HepG2 (cell line): ENCODE results near the gene LGALS7B. TPM values are rescaled to one million over a fixed set of nuclear protein-coding genes. Genes with fewer than 3 reads are reported as not detected.

Experiments
- ATAC-seq: fragments of 200-7000 bp; cut with Tn5 transposase; 3 replicates; pipeline ENCODE4 v1.9.1; 2020; ENCODE audit warnings: mild to moderate bottlenecking, moderate library complexity
- BruUV-seq: library from RNA; stranded (reverse); fragments of 400-500 nt; replicated peaks from 2 replicates; lab custom pipeline; 2021; lab: Mats Ljungman, UMichigan
- CTCF ChIA-PET: fragments of 300-600 bp; formaldehyde crosslinking; extraction: SDS; loops from one replicate; lab custom pipeline; 2021; ENCODE audit warnings: low total read pairs, inconsistent platforms, low intra/inter-chr PET ratio; lab: Yijun Ruan, JAX
- POLR2A ChIA-PET: fragments of 350-600 bp; sonication (Branson Sonifier 250); formaldehyde crosslinking; loops from one replicate; lab custom pipeline; 2020; ENCODE audit warnings: antibody characterized with exemption, inconsistent platforms; lab: Yijun Ruan, JAX
- DNase-seq: peaks from one replicate; pipeline ENCODE4 v3.0.0-alpha.2; 2015; ENCODE audit warnings: low spot score
- FAIRE-seq: peaks from 3 replicates; lab custom pipeline; 2011; peaks lifted over from hg19 to GRCh38; lab: Jason Lieb, UNC
- H2AFZ ChIP-seq: one replicate; pipeline ENCODE4 v1.6.1; 2011; ENCODE audit warnings: low read length, inconsistent platforms
- H3K27ac ChIP-seq: fragments of 300-600 bp; 3 replicates; pipeline ENCODE4 v1.8.0; 2011; ENCODE audit warnings: mixed run types, mild to moderate bottlenecking, mixed read lengths, low read length, inconsistent platforms; ENCODE audit not compliant: insufficient read depth; ENCODE audit errors: extremely low read length
- H3K27me3 ChIP-seq, 2 experiments: fragments of 200-600 bp in 1 of 2; 2 replicates in 1 of 2; 3 replicates in 1 of 2; pipeline versions ENCODE4 v1.6.0 to v1.8.0; 2011; ENCODE audit warnings: low read length in 2 of 2, mild to moderate bottlenecking in 2 of 2, moderate library complexity in 2 of 2, inconsistent platforms in 1 of 2; ENCODE audit not compliant: insufficient read depth in 2 of 2, control insufficient read depth in 1 of 2
- H3K36me3 ChIP-seq, 2 experiments: fragments of 200-600 bp in 1 of 2; replicated peaks in 1 of 2; 2 replicates in 1 of 2; 3 replicates in 1 of 2; pipeline versions ENCODE4 v1.5.1 to v1.8.0; 2011; ENCODE audit warnings: low read length in 2 of 2, inconsistent platforms in 1 of 2; ENCODE audit not compliant: insufficient read depth in 2 of 2, control insufficient read depth in 1 of 2
- H3K4me1 ChIP-seq: 2 replicates; pipeline ENCODE4 v1.5.1; 2012; ENCODE audit warnings: low read length, inconsistent platforms; ENCODE audit not compliant: insufficient read depth
- H3K4me2 ChIP-seq: 2 replicates; pipeline ENCODE4 v1.6.0; 2011; ENCODE audit warnings: low read depth, low read length, inconsistent platforms
- H3K4me3 ChIP-seq, 3 experiments: fragments of 200-600 bp in 1 of 3; sonication (generic), shearing (Covaris generic) in 1 of 3; replicated peaks in 1 of 3; 2 replicates each; pipeline ENCODE4 v1.5.1; 2011 to 2016; ENCODE audit warnings: low read length in 3 of 3, inconsistent platforms in 2 of 3, low read depth in 2 of 3, mild to moderate bottlenecking in 2 of 3, control low read depth in 1 of 3, mixed read lengths in 1 of 3; ENCODE audit not compliant: insufficient read depth in 1 of 3
- H3K79me2 ChIP-seq: one replicate; pipeline ENCODE4 v1.6.1; 2011; ENCODE audit warnings: low read length, inconsistent platforms; ENCODE audit not compliant: insufficient read depth
- H3K9ac ChIP-seq: 2 replicates; pipeline ENCODE4 v1.6.0; 2011; ENCODE audit warnings: mild to moderate bottlenecking, low read depth, low read length, inconsistent platforms; ENCODE audit not compliant: insufficient read depth
- H3K9me3 ChIP-seq: 2 replicates; pipeline ENCODE4 v1.5.1; 2012; ENCODE audit warnings: mild to moderate bottlenecking, low read length
- H4K20me1 ChIP-seq: 2 replicates; pipeline ENCODE4 v1.6.0; 2011; ENCODE audit warnings: inconsistent platforms, mild to moderate bottlenecking, low read length, moderate library complexity; ENCODE audit not compliant: insufficient read depth
- ATM ChIP-seq: fragments of 450-650 bp; IDR thresholded peaks from 2 replicates; pipeline ENCODE4 v1.7.1; 2017; ENCODE audit warnings: mild to moderate bottlenecking, borderline replicate concordance
- CEBPG ChIP-seq: IDR thresholded peaks from 2 replicates; pipeline ENCODE4 v1.6.1; 2016
- HINFP ChIP-seq: sonication (generic); formaldehyde crosslinking; IDR thresholded peaks from 2 replicates; pipeline ENCODE4 v1.4.0; 2020; ENCODE audit warnings: low read depth, mild to moderate bottlenecking, missing genetic modification reagents
- IKZF4 ChIP-seq: sonication (generic); formaldehyde crosslinking; IDR thresholded peaks from 2 replicates; pipeline ENCODE4 v1.5.1; 2020; ENCODE audit warnings: borderline replicate concordance, mild to moderate bottlenecking, low read depth, missing genetic modification reagents; ENCODE audit errors: not compliant biosample characterization
- NFE2L1 ChIP-seq: sonication (generic); formaldehyde crosslinking; IDR thresholded peaks from 2 replicates; pipeline ENCODE4 v1.4.0; 2020; ENCODE audit warnings: missing genetic modification reagents, mild to moderate bottlenecking, borderline replicate concordance
- PCBP1 ChIP-seq: fragments of 200-400 bp; formaldehyde crosslinking; IDR thresholded peaks from 2 replicates; pipeline ENCODE4 v1.6.1; 2017; ENCODE audit warnings: mild to moderate bottlenecking, low read depth, low read length, borderline replicate concordance
- PREB ChIP-seq: sonication (generic); formaldehyde crosslinking; IDR thresholded peaks from 2 replicates; pipeline ENCODE4 v1.4.0; 2020; ENCODE audit warnings: missing genetic modification reagents
- PRPF4 ChIP-seq: fragments of 200-400 bp; formaldehyde crosslinking; IDR thresholded peaks from 2 replicates; pipeline ENCODE4 v1.6.1; 2016; ENCODE audit warnings: low read length, low read depth; ENCODE audit not compliant: poor library complexity, severe bottlenecking
- RFX3 ChIP-seq: IDR thresholded peaks from 2 replicates; pipeline ENCODE4 v1.6.1; 2016; ENCODE audit warnings: missing biosample characterization, missing genetic modification reagents
- RFX5 ChIP-seq: IDR thresholded peaks from 2 replicates; pipeline ENCODE4 v1.6.1; 2011; ENCODE audit warnings: low read depth, low read length, improper control_type of control experiment
- RXRB ChIP-seq: IDR thresholded peaks from 2 replicates; pipeline ENCODE4 v1.6.1; 2016; ENCODE audit warnings: borderline replicate concordance, missing genetic modification reagents, missing compliant biosample characterization
- THAP8 ChIP-seq: sonication (generic); formaldehyde crosslinking; IDR thresholded peaks from 2 replicates; pipeline ENCODE4 v1.5.1; 2020; ENCODE audit warnings: missing genetic modification reagents, mild to moderate bottlenecking, borderline replicate concordance
- ZBTB34 ChIP-seq: sonication (generic); formaldehyde crosslinking; IDR thresholded peaks from 2 replicates; pipeline ENCODE4 v1.8.0; 2022; ENCODE audit warnings: mild to moderate bottlenecking, missing genetic modification reagents
- ZC3H4 ChIP-seq: sonication (generic); formaldehyde crosslinking; IDR thresholded peaks from 2 replicates; pipeline ENCODE4 v1.4.0; 2020; ENCODE audit warnings: missing genetic modification reagents, borderline replicate concordance
- ZNF484 ChIP-seq: sonication (generic); formaldehyde crosslinking; IDR thresholded peaks from 2 replicates; pipeline ENCODE4 v1.5.1; 2020; ENCODE audit warnings: mild to moderate bottlenecking, low read depth, missing genetic modification reagents, borderline replicate concordance
- ZNF562 ChIP-seq: sonication (generic); formaldehyde crosslinking; IDR thresholded peaks from 2 replicates; pipeline ENCODE4 v1.8.0; 2022; ENCODE audit warnings: missing genetic modification reagents, borderline replicate concordance
- WGBS: methylation state at CpG from one replicate; pipeline ENCODE4 v1.1.6; 2017; ENCODE audit warnings: low lambda C conversion rate; 5-methylcytosine and 5-hydroxymethylcytosine counted together
- in situ Hi-C: cut with HindIII; loops from 2 replicates; pipeline ENCODE4 v1.10.0; 2017; ENCODE audit warnings: low pct_unique_long_range_greater_than_20kb; ENCODE audit not compliant: extremely low pct_ligation_motif_present
- intact Hi-C: fragments of 100-400 bp; cut with micrococcal nuclease; formaldehyde crosslinking; loops from one replicate; pipeline ENCODE4 v1.10.0; 2022; ENCODE audit not compliant: unreplicated experiment
- polyA plus RNA-seq, 8 experiments: library from polyadenylated mRNA; depleted of rRNA in 3 of 8; stranded (reverse) in 7 of 8; unstranded in 1 of 8; fragments of >200 nt; fragmentation: Illumina TruSeq in 4 of 8; extraction: Trizol in 4 of 8; gene quantifications; 2 replicates each; pipeline versions ENCODE4 v1.2.1 to v1.2.3, GENCODE V29; 2011 to 2016; ENCODE audit warnings: low read depth in 4 of 8, missing spikeins in 1 of 8, mixed read lengths in 1 of 8; ENCODE audit not compliant: insufficient read depth in 1 of 8
- total RNA-seq, 5 experiments: library from RNA; depleted of rRNA; stranded (reverse); fragments of >200 nt; fragmentation: Illumina TruSeq; extraction: Trizol; gene quantifications; 2 replicates each; pipeline ENCODE4 v1.2.3, GENCODE V29; 2016; ENCODE audit warnings: low read depth in 1 of 5

LGALS7B gene
- total and polyA plus RNA-seq, 2 of the 13 experiments (the other 11 are each of a cell fraction or from before 2014, with no cell fraction given) = 1.7 to 2.1 TPM

- TF ChIP-seq THAP8 (CRISPR knock-in tag) = no peak
- no peak for TF ChIP-seq RXRB (CRISPR knock-in tag)
- no peak for TF ChIP-seq RFX5
- no peak for TF ChIP-seq ZC3H4 (CRISPR knock-in tag)
- no peak for TF ChIP-seq CEBPG
- TF ChIP-seq, all 625 proteins: peak for 0
These were observed 6.5 kb downstream of the LGALS7B start (continued) for GRCh38 chr19:38795549-38795948.

- Histone ChIP-seq H2AFZ (no peak overlapping the region), H3K4me1 (peaks cover 17% of the 10 kb centered on the region), H3K4me3 (no peak overlapping the region), H3K4me2 (no peak overlapping the region), H3K27ac (no peak overlapping the region), H3K9ac (no peak overlapping the region), H3K9me3 (no peaks in the 10 kb centered on the region), H3K27me3 (no peaks in the 10 kb centered on the region), H3K79me2 (no peaks in the 10 kb centered on the region), H4K20me1 (no peaks in the 10 kb centered on the region), H3K36me3 (no peaks in the 10 kb centered on the region)
- WGBS = 40% methylated on average over 2 of the region's 2 CpGs
- no TSS peak for BruUV-seq
- intact Hi-C loops (no loop called here), in situ Hi-C loops (no loop called here)
- FAIRE-seq (no peak), ATAC-seq (no peak), DNase-seq (no peak)
- ChIA-PET POLR2A (no interaction called here), CTCF (no interaction called here)
- TF ChIP-seq PREB (CRISPR knock-in tag) (no peak), PCBP1 (no peak), ZBTB34 (CRISPR knock-in tag) (no peak), ZNF562 (CRISPR knock-in tag) (no peak), ATM (no peak), HINFP (CRISPR knock-in tag) (no peak), PRPF4 (no peak), RFX3 (CRISPR knock-in tag) (no peak), IKZF4 (CRISPR knock-in tag) (no peak), NFE2L1 (CRISPR knock-in tag) (no peak), ZNF484 (CRISPR knock-in tag) (no peak)
These were observed 7.2 kb downstream of the LGALS7B start for GRCh38 chr19:38796154-38796553.
